Lung (tissue), 12 donors: Measurements from ENCODE around the gene PODNL1. TPM values are rescaled to one million over a fixed set of nuclear protein-coding genes. Genes with fewer than 3 reads are reported as not detected.

ENCODE experiments used
- ATAC-seq: fragments of 200-7000 bp; cut with Tn5 transposase; one replicate; pipeline ENCODE4 v1.9.1; 2020; ENCODE audit warnings: moderate number of reproducible peaks; ENCODE audit not compliant: insufficient read depth, low FRiP score
- DNase-seq, 3 donors: peaks; one replicate each; pipeline ENCODE4 v3.0.0-alpha.2; 2013 to 2017
- H3K27ac ChIP-seq, 2 donors: one replicate each; pipeline ENCODE4 v1.5.1; 2013; ENCODE audit warnings: mild to moderate bottlenecking in 2 of 2, moderate library complexity in 2 of 2, control low read depth in 1 of 2, inconsistent platforms in 1 of 2, low read depth in 1 of 2, low read length in 1 of 2
- H3K27me3 ChIP-seq, 3 donors: one replicate each; pipeline ENCODE4 v1.5.1; 2013; ENCODE audit warnings: low read length in 2 of 3; ENCODE audit not compliant: control insufficient read depth in 3 of 3, insufficient read depth in 3 of 3
- H3K36me3 ChIP-seq, 4 donors: one replicate each; pipeline ENCODE4 v1.5.1; 2013; ENCODE audit warnings: low read length in 4 of 4, mild to moderate bottlenecking in 1 of 4, moderate library complexity in 1 of 4; ENCODE audit not compliant: control insufficient read depth in 4 of 4, insufficient read depth in 4 of 4
- H3K4me1 ChIP-seq, 5 donors: one replicate each; pipeline ENCODE4 v1.5.1; 2013; ENCODE audit warnings: low read length in 5 of 5, mild to moderate bottlenecking in 2 of 5, moderate library complexity in 1 of 5; ENCODE audit not compliant: control insufficient read depth in 5 of 5, insufficient read depth in 5 of 5
- H3K4me3 ChIP-seq: one replicate; pipeline ENCODE4 v1.5.1; 2013; ENCODE audit warnings: mild to moderate bottlenecking, control low read depth, moderate library complexity
- H3K9ac ChIP-seq, 2 donors: one replicate each; pipeline ENCODE4 v1.5.1; 2013; ENCODE audit warnings: low read length in 2 of 2, control low read depth in 1 of 2; ENCODE audit not compliant: insufficient read depth in 1 of 2
- H3K9me3 ChIP-seq, 4 donors: one replicate each; pipeline ENCODE4 v1.5.1; 2013; ENCODE audit warnings: low read length in 3 of 4, mild to moderate bottlenecking in 1 of 4, moderate library complexity in 1 of 4; ENCODE audit not compliant: control insufficient read depth in 4 of 4, insufficient read depth in 3 of 4
- WGBS, 2 donors: extraction: QIAGEN DNeasy Blood & Tissue Kit; methylation state at CpG; one replicate each; pipeline ENCODE4 v1.1.7; 2013; 5-methylcytosine and 5-hydroxymethylcytosine counted together
- polyA plus RNA-seq, 2 donors: library from polyadenylated mRNA; stranded (reverse); fragments of 200-250 nt; gene quantifications; one replicate each; pipeline ENCODE4 v1.2.1, GENCODE V29; 2013
- total RNA-seq, 2 donors: library from RNA; depleted of rRNA in 1 of 2; stranded (reverse); fragments of >200 nt in 1 of 2; gene quantifications; one replicate each; pipeline ENCODE4 v1.2.1, GENCODE V29; 2014 to 2021
- TF ChIP-seq, protein P1 (sequence below): IDR thresholded peaks from 2 replicates; pipeline ENCODE4 v1.5.1; 2012; ENCODE audit warnings: mild to moderate bottlenecking; ENCODE audit errors: control extremely low read depth, extremely low read depth
- donor health status: control.
- donor health status: control.
- donor health status: Bipolar disorder and iron deficiency.
- donor health status: healthy.
- donor health status: DM: yes; HTN: yes; CAD: no.

PODNL1 gene
- total and polyA plus RNA-seq, 4 donors: 0.55 to 6.4 (median 0.92) TPM

DNA sequence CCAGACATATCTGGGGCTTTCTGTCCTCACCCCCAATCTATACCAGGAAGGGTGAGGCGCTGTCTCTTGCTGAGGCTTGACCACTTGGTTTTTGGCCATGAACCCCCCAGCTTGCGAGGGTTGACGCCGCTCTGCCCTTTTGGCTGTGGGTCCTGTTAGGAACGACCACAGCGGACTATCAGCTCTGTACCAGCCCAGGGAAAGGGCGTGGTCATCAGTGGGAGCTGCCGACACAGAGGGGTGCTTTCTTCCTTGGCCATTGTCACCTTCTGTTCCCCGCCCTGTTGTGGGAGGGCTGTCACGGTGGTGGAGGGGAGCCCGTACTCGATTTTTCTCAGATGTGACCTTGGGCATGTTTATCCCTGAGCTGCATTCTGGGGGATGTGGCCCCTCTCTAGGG is 19.8 kb upstream of the PODNL1 start:
- ATAC-seq (no peak), DNase-seq (no peak)
- no peaks in the 10 kb centered on the region for H3K27me3 ChIP-seq
- TF ChIP-seq, protein P1, sequence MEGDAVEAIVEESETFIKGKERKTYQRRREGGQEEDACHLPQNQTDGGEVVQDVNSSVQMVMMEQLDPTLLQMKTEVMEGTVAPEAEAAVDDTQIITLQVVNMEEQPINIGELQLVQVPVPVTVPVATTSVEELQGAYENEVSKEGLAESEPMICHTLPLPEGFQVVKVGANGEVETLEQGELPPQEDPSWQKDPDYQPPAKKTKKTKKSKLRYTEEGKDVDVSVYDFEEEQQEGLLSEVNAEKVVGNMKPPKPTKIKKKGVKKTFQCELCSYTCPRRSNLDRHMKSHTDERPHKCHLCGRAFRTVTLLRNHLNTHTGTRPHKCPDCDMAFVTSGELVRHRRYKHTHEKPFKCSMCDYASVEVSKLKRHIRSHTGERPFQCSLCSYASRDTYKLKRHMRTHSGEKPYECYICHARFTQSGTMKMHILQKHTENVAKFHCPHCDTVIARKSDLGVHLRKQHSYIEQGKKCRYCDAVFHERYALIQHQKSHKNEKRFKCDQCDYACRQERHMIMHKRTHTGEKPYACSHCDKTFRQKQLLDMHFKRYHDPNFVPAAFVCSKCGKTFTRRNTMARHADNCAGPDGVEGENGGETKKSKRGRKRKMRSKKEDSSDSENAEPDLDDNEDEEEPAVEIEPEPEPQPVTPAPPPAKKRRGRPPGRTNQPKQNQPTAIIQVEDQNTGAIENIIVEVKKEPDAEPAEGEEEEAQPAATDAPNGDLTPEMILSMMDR: no peak
- peaks cover 5 to 66% (median 20%) of the 10 kb centered on the region in 4 donors for H3K36me3 ChIP-seq
- peaks cover 0 to 13% (median 7%) of the 10 kb centered on the region in 5 donors for H3K4me1 ChIP-seq
- H3K27ac ChIP-seq: no peak overlapping the region
- H3K9me3 ChIP-seq: no peaks in the 10 kb centered on the region
- no peak overlapping the region for H3K9ac ChIP-seq
- 83 to 84% methylated on average over 12 of the region's 12 CpGs for WGBS, 2 donors
- no peak overlapping the region for H3K4me3 ChIP-seq

- TF ChIP-seq, protein P1: no peak
- no peak overlapping the region for H3K9ac ChIP-seq
Observed at GRCh38 chr19:13957051-13957450, 18.8 kb upstream of the PODNL1 start.

GRCh38 chr19:13956365-13956744 is 18.1 kb upstream of the PODNL1 start:
- H3K9ac ChIP-seq: no peak overlapping the region
- H3K36me3 ChIP-seq: peaks cover 5 to 55% (median 20%) of the 10 kb centered on the region in 4 donors
- no peak overlapping the region for H3K27ac ChIP-seq

More at GRCh38 chr19:13957051-13957450, 18.8 kb upstream of the PODNL1 start:
- no peak overlapping the region for H3K4me3 ChIP-seq
- DNase-seq (no peak), ATAC-seq (no peak)
- no peaks in the 10 kb centered on the region for H3K27me3 ChIP-seq
- no peaks in the 10 kb centered on the region for H3K9me3 ChIP-seq
- H3K4me1 ChIP-seq: peaks cover 0 to 11% (median 7%) of the 10 kb centered on the region in 5 donors
- 88 to 90% methylated on average over 8 of the region's 8 CpGs for WGBS, 2 donors
- no peak overlapping the region for H3K27ac ChIP-seq
- H3K36me3 ChIP-seq: peaks cover 5 to 59% (median 20%) of the 10 kb centered on the region in 4 donors

More at GRCh38 chr19:13956365-13956744, 18.1 kb upstream of the PODNL1 start:
- ATAC-seq: no peak
- Histone ChIP-seq H3K9me3 (no peaks in the 10 kb centered on the region), H3K4me3 (no peak overlapping the region), H3K27me3 (no peaks in the 10 kb centered on the region), H3K4me1 (peaks cover 0 to 11% (median 7%) of the 10 kb centered on the region in 5 donors)
- 94 to 96% methylated on average over 16 of the region's 16 CpGs for WGBS, 2 donors
- TF ChIP-seq, protein P1: no peak
- DNase-seq: no peak
